GM23338 (cell line): ENCODE data around the gene FBLN1. TPM values are rescaled to one million over a fixed set of nuclear protein-coding genes. Genes with fewer than 3 reads are reported as not detected.

Experiments used
- ATAC-seq: fragments of 200-7000 bp; cut with Tn5 transposase; 3 replicates; pipeline ENCODE4 v1.9.1; 2020
- DNase-seq: peaks from one replicate; pipeline ENCODE4 v3.0.0-alpha.2; 2015; ENCODE audit warnings: low spot score
- H2AFZ ChIP-seq: fragments of 200-600 bp; sonication (generic); 2 replicates; pipeline ENCODE4 v1.8.0; 2016; ENCODE audit warnings: antibody characterized with exemption, mild to moderate bottlenecking, moderate library complexity
- H3F3A ChIP-seq: fragments of 200-600 bp; sonication (generic); replicated peaks from 2 replicates; pipeline ENCODE4 v1.8.0; 2017; ENCODE audit warnings: antibody characterized with exemption, mixed run types, low read depth
- H3K27ac ChIP-seq: fragments of 200-600 bp; sonication (generic); 2 replicates; pipeline ENCODE4 v1.6.1; 2016; ENCODE audit warnings: low read depth
- H3K27me3 ChIP-seq: fragments of 200-600 bp; sonication (generic); 2 replicates; pipeline ENCODE4 v1.8.0; 2016; ENCODE audit warnings: mild to moderate bottlenecking, mixed run types, moderate library complexity; ENCODE audit not compliant: insufficient read depth
- H3K36me3 ChIP-seq: fragments of 200-600 bp; sonication (generic); 2 replicates; pipeline ENCODE4 v1.8.0; 2016; ENCODE audit warnings: mild to moderate bottlenecking; ENCODE audit not compliant: insufficient read depth
- H3K4me1 ChIP-seq: fragments of 200-600 bp; sonication (generic); 2 replicates; pipeline ENCODE4 v1.8.0; 2016; ENCODE audit warnings: mild to moderate bottlenecking, moderate library complexity; ENCODE audit not compliant: insufficient read depth
- H3K4me2 ChIP-seq: fragments of 200-600 bp; sonication (generic); 2 replicates; pipeline ENCODE4 v1.7.1; 2017; ENCODE audit warnings: mixed run types
- H3K4me3 ChIP-seq: fragments of 200-600 bp; sonication (generic); 2 replicates; pipeline ENCODE4 v1.6.1; 2016; ENCODE audit warnings: mixed run types
- H3K79me2 ChIP-seq: fragments of 200-600 bp; sonication (generic); replicated peaks from 2 replicates; pipeline ENCODE4 v1.8.0; 2017; ENCODE audit warnings: mild to moderate bottlenecking; ENCODE audit not compliant: insufficient read depth
- H3K9me2 ChIP-seq: fragments of 200-600 bp; sonication (generic); 2 replicates; pipeline ENCODE4 v1.8.0; 2017; ENCODE audit not compliant: insufficient read depth
- H4K20me1 ChIP-seq: fragments of 200-600 bp; sonication (generic); replicated peaks from 2 replicates; pipeline ENCODE4 v1.8.0; 2017; ENCODE audit warnings: mild to moderate bottlenecking; ENCODE audit not compliant: insufficient read depth
- H3K27ac Mint-ChIP-seq: 2 replicates; pipeline ENCODE4 v1.8.0; 2020; ENCODE audit warnings: inconsistent platforms, mild to moderate bottlenecking, moderate library complexity, mixed read lengths
- H3K27me3 Mint-ChIP-seq: 3 replicates; pipeline ENCODE4 v1.8.0; 2022; ENCODE audit warnings: low read depth, mild to moderate bottlenecking, moderate library complexity, mixed read lengths, inconsistent platforms; ENCODE audit not compliant: insufficient read depth, poor library complexity
- H3K36me3 Mint-ChIP-seq: 3 replicates; pipeline ENCODE4 v1.8.0; 2021; ENCODE audit warnings: low read depth, mild to moderate bottlenecking, inconsistent platforms, moderate library complexity, mixed read lengths
- H3K4me1 Mint-ChIP-seq: 3 replicates; pipeline ENCODE4 v1.8.0; 2020; ENCODE audit warnings: mild to moderate bottlenecking, inconsistent platforms, mixed read lengths
- H3K4me3 Mint-ChIP-seq: 3 replicates; pipeline ENCODE4 v1.8.0; 2021; ENCODE audit warnings: moderate library complexity, mild to moderate bottlenecking, inconsistent platforms, mixed read lengths
- H3K9me3 Mint-ChIP-seq: 3 replicates; pipeline ENCODE4 v1.8.0; 2020; ENCODE audit warnings: moderate library complexity, mild to moderate bottlenecking, inconsistent platforms, mixed read lengths
- ETS1 ChIP-seq: IDR thresholded peaks from 2 replicates; pipeline ENCODE4 v1.6.1; 2016; ENCODE audit warnings: antibody characterized with exemption
- EZH2 ChIP-seq: fragments of 200-600 bp; sonication (generic); IDR thresholded peaks from one replicate; pipeline ENCODE4 v1.8.0; 2017; ENCODE audit warnings: antibody characterized with exemption, mild to moderate bottlenecking, low read depth; ENCODE audit not compliant: unreplicated experiment
- EZH2phosphoT487 ChIP-seq: fragments of 200-600 bp; sonication (generic); IDR thresholded peaks from one replicate; pipeline ENCODE4 v1.8.1; 2018; ENCODE audit warnings: antibody characterized with exemption; ENCODE audit not compliant: unreplicated experiment
- JUNB ChIP-seq: IDR thresholded peaks from one replicate; pipeline ENCODE4 v1.6.1; 2016; ENCODE audit warnings: antibody characterized with exemption; ENCODE audit not compliant: unreplicated experiment
- NANOG ChIP-seq: IDR thresholded peaks from 2 replicates; pipeline ENCODE4 v1.6.1; 2016; ENCODE audit warnings: antibody characterized with exemption, borderline replicate concordance
- REST ChIP-seq: IDR thresholded peaks from one replicate; pipeline ENCODE4 v1.6.1; 2018; ENCODE audit warnings: antibody characterized with exemption; ENCODE audit not compliant: unreplicated experiment
- STAT1 ChIP-seq: IDR thresholded peaks from one replicate; pipeline ENCODE4 v1.6.1; 2016; ENCODE audit warnings: antibody characterized with exemption; ENCODE audit not compliant: unreplicated experiment
- ZNF114 ChIP-seq: fragments of 250-450 bp; sonication (Bioruptor Pico); IDR thresholded peaks from 2 replicates; pipeline ENCODE4 v1.5.0; 2020; ENCODE audit warnings: mild to moderate bottlenecking, moderate library complexity
- ZNF331 ChIP-seq: fragments of 250-450 bp; sonication (Bioruptor Pico); IDR thresholded peaks from 2 replicates; pipeline ENCODE4 v1.5.0; 2020; ENCODE audit warnings: low read depth, mild to moderate bottlenecking, moderate library complexity
- ZNF462 ChIP-seq: fragments of 250-450 bp; sonication (Bioruptor Pico); IDR thresholded peaks from 2 replicates; pipeline ENCODE4 v1.5.0; 2020; ENCODE audit warnings: mild to moderate bottlenecking, moderate library complexity
- polyA plus RNA-seq: library from polyadenylated mRNA; unstranded; fragments of >200 nt; fragmentation: Nextera tagmentation; extraction: Ambion mirVana; gene quantifications from 2 replicates; pipeline ENCODE4 v1.2.1, GENCODE V29; 2016
- total RNA-seq: library from RNA; depleted of rRNA; stranded (reverse); fragments of >200 nt; shearing (Covaris generic); gene quantifications from 2 replicates; pipeline ENCODE4 v1.2.3, GENCODE V29; 2014

Gene FBLN1
- total and polyA plus RNA-seq, 2 experiments from 2014 or later = 90.1 to 137 TPM

GRCh38 chr22:45636683-45637082 is 134.0 kb downstream of the FBLN1 start:
- H3K27ac Mint-ChIP-seq = no peak overlapping the region
- peaks cover 13% of the 10 kb centered on the region for H3K27me3 Mint-ChIP-seq
- no peaks in the 10 kb centered on the region for H3K9me2 ChIP-seq
- no peak overlapping the region for H3K27ac ChIP-seq
- no peaks in the 10 kb centered on the region for H3K27me3 ChIP-seq
- DNase-seq = no peak
- TF ChIP-seq ETS1 = no peak
- no peak for TF ChIP-seq ZNF114 (CRISPR knock-in tag)
- TF ChIP-seq STAT1 = no peak
- no peak for TF ChIP-seq ZNF331
- no peak for TF ChIP-seq EZH2phosphoT487
- TF ChIP-seq EZH2 = no peak
- TF ChIP-seq ZNF462 (CRISPR knock-in tag) = no peak
- TF ChIP-seq REST = no peak
- no peak for TF ChIP-seq NANOG
- no peak for TF ChIP-seq JUNB
- H3K4me1 Mint-ChIP-seq = peaks cover 31% of the 10 kb centered on the region
- H2AFZ ChIP-seq = no peak overlapping the region; the same call in 1 of the 2 replicates
- no peak overlapping the region for H3K4me3 Mint-ChIP-seq
- no peaks in the 10 kb centered on the region for H3F3A ChIP-seq
- H3K36me3 Mint-ChIP-seq = no peaks in the 10 kb centered on the region
- no peaks in the 10 kb centered on the region for H4K20me1 ChIP-seq
- H3K36me3 ChIP-seq = no peaks in the 10 kb centered on the region
- H3K4me3 ChIP-seq = no peak overlapping the region
- no peak overlapping the region for H3K4me2 ChIP-seq
- no peaks in the 10 kb centered on the region for H3K79me2 ChIP-seq
- no peaks in the 10 kb centered on the region for H3K9me3 Mint-ChIP-seq
- ATAC-seq = no peak
- H3K4me1 ChIP-seq = peaks cover 16% of the 10 kb centered on the region
